ENCODE measurements around the gene GZMH.
"Not testable (repeated sequence)": the region's sequence is repeated elsewhere in the genome, so short reads cannot be mapped to it uniquely, and the experiment has no call there.

GZMH gene, protein sequence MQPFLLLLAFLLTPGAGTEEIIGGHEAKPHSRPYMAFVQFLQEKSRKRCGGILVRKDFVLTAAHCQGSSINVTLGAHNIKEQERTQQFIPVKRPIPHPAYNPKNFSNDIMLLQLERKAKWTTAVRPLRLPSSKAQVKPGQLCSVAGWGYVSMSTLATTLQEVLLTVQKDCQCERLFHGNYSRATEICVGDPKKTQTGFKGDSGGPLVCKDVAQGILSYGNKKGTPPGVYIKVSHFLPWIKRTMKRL

GRCh38 chr14:24609655-24610344 is at the start of gene GZMH:
Gene GZMH (minus strand): TSS chr14:24609685. CDS start chr14:24609613, 72 bp downstream.
- no peak for TF ChIP-seq CTCF (IDR thresholded peaks at IDR 0.05; ENCODE audit: borderline replicate concordance, control extremely low read depth, extremely low read depth, insufficient read depth, missing control alignments)
- in situ Hi-C loops (cut with MboI; ENCODE audit: low sequenced_read_pairs, unreplicated experiment), result no loop called here

DNA sequence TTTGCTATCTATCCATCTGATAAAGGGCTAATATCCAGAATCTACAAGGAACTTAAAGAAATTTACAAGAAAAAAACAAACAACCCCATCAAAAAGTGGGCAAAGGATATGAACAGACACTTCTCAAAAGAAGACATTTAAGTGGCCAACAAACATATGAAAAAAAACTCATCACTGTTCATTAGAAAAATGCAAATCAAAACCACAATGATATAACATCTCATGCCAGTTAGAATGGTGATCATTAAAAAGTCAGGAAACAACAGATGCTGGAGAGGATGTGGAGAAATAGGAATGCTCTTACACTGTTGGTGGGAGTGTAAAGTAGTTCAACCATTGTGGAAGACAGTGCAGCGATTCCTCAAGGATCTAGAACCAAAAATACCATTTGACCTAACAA is 38.9 kb upstream of the GZMH start:
- in situ Hi-C loops (cut with MboI; ENCODE audit: low sequenced_read_pairs, unreplicated experiment); DNase-seq (ENCODE audit: low spot score): not testable (repeated sequence)

More at GRCh38 chr14:24609655-24610344, at the start of gene GZMH:
- DNase-seq (ENCODE audit: low spot score), result no peak

DNA sequence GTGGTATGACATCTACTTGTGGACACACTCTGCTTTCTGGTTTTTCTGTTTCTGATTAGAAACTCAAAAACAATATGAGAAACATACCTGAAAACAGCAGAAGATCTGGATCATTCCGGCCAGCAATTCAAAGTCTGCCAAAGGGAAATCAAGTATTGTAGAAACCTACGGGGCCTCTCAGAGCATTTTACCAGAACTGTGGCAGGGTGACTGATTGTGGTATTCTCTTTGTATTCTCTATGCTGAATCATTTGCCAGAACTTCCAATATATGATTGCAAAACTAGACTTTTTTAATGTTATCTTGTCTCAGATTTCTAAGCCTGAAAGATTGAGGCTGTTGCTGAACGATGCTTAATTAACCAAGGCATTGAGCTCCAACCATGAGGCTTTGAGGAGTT is 30.4 kb upstream of the GZMH start:
- in situ Hi-C loops (cut with MboI; ENCODE audit: low sequenced_read_pairs, unreplicated experiment), result no loop called here

DNA sequence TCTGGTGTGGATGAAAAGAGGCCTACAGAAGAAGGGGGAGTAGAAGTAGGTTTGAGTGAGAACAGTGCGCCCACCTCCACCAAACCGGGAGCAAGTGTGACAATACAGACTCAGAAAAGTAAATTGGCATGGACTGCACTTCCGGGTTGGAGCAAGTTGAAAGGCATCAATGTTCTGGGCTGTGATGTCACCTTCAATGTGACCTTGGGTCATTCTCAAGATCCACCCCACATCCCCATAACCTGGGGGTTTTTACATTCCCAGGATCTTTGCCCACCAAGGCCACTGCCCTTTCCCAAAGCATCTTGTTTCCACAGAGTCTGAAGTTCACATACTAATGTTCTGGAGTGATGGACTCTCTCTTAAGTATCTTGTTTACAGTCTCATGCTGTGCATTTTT is 29.8 kb upstream of the GZMH start:
- in situ Hi-C loops (cut with MboI; ENCODE audit: low sequenced_read_pairs, unreplicated experiment), result no loop called here
- no peak for DNase-seq (ENCODE audit: low spot score)
- no peak for TF ChIP-seq CTCF (IDR thresholded peaks at IDR 0.05; ENCODE audit: borderline replicate concordance, control extremely low read depth, extremely low read depth, insufficient read depth, missing control alignments)

More for the DNA sequence above, 30.4 kb upstream of the GZMH start:
- DNase-seq (ENCODE audit: low spot score), result no peak
- no peak for TF ChIP-seq CTCF (IDR thresholded peaks at IDR 0.05; ENCODE audit: borderline replicate concordance, control extremely low read depth, extremely low read depth, insufficient read depth, missing control alignments)

- in situ Hi-C loops (cut with MboI; ENCODE audit: low sequenced_read_pairs, unreplicated experiment), result no loop called here
- TF ChIP-seq CTCF (IDR thresholded peaks at IDR 0.05; ENCODE audit: borderline replicate concordance, control extremely low read depth, extremely low read depth, insufficient read depth, missing control alignments), result no peak
- no peak for DNase-seq (ENCODE audit: low spot score)
Measured at GRCh38 chr14:24634158-24634557, 24.7 kb upstream of the GZMH start, which contains the start of gene GZMB. Gene GZMB (minus strand): TSS chr14:24634190. CDS start chr14:24634160, 30 bp downstream.

GRCh38 chr14:24633353-24633752 is 23.9 kb upstream of the GZMH start:
- no peak for DNase-seq (ENCODE audit: low spot score)
- in situ Hi-C loops (cut with MboI; ENCODE audit: low sequenced_read_pairs, unreplicated experiment), result no loop called here
- no peak for TF ChIP-seq CTCF (IDR thresholded peaks at IDR 0.05; ENCODE audit: borderline replicate concordance, control extremely low read depth, extremely low read depth, insufficient read depth, missing control alignments)

DNA sequence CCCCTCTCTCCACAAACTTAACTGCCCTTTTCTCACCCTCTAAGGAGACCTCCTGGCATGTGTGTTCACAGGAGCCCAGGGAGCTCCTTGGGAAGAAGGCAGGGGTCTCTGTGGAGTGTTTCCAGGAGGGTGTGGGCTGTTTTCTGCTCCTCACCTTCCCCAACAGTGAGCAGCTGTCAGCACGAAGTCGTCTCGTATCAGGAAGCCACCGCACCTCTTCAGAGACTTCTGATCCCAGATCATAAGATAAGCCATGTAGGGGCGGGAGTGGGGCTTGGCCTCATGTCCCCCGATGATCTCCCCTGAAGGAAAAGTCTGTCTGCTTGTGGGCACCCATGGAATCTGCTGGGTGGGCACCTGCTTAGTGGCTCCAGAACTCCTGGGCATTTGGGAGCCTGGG is 23.3 kb upstream of the GZMH start:
- TF ChIP-seq CTCF (IDR thresholded peaks at IDR 0.05; ENCODE audit: borderline replicate concordance, control extremely low read depth, extremely low read depth, insufficient read depth, missing control alignments), result no peak
- no peak for DNase-seq (ENCODE audit: low spot score)
- in situ Hi-C loops (cut with MboI; ENCODE audit: low sequenced_read_pairs, unreplicated experiment), result no loop called here
